Mesodermal cell (in vitro differentiated cells): ENCODE data around the gene MEP1A.
"Not testable (repeated sequence)": the region's sequence is repeated elsewhere in the genome, so short reads cannot be mapped to it uniquely, and the experiment has no call there.

Source experiments
- H3K27ac ChIP-seq: 2 replicates; pipeline ENCODE4 v1.7.0; 2013; ENCODE audit warnings: mild to moderate bottlenecking, low read depth, low read length, moderate library complexity; ENCODE audit not compliant: severe bottlenecking
- H3K36me3 ChIP-seq: 2 replicates; pipeline ENCODE4 v1.7.1; 2013; ENCODE audit warnings: mild to moderate bottlenecking, low read length, moderate library complexity; ENCODE audit not compliant: control insufficient read depth, insufficient read depth
- H3K4me1 ChIP-seq: one replicate; pipeline ENCODE4 v1.7.1; 2013; ENCODE audit warnings: mild to moderate bottlenecking, low read length; ENCODE audit not compliant: insufficient read depth, control insufficient read depth, poor library complexity, severe bottlenecking
- H3K4me3 ChIP-seq: 2 replicates; pipeline ENCODE4 v1.7.0; 2013; ENCODE audit warnings: low read length, control low read depth, mild to moderate bottlenecking; ENCODE audit not compliant: insufficient read depth, poor library complexity, severe bottlenecking; ENCODE audit errors: extremely low read depth
- H3K9me3 ChIP-seq: 2 replicates; pipeline ENCODE4 v1.7.1; 2013; ENCODE audit warnings: mild to moderate bottlenecking, low read length, moderate library complexity; ENCODE audit not compliant: control insufficient read depth
- WGBS, 2 experiments: methylation state at CpG; one replicate each; pipeline ENCODE4 v1.1.5; 2013; ENCODE audit warnings: missing lambda C conversion rate in 2 of 2; ENCODE audit not compliant: insufficient coverage in 2 of 2; 5-methylcytosine and 5-hydroxymethylcytosine counted together

Gene MEP1A

GRCh38 chr6:46756469-46757213, 36.5 kb upstream of the MEP1A start:
- no peak overlapping the region for H3K27ac ChIP-seq
- no peak overlapping the region for H3K4me3 ChIP-seq
- H3K9me3 ChIP-seq: no peaks in the 10 kb centered on the region
- peaks cover 6% of the 10 kb centered on the region for H3K4me1 ChIP-seq
- 70 to 71% methylated on average over 3 to 4 of the region's 7 CpGs for WGBS, 2 experiments
- no peaks in the 10 kb centered on the region for H3K36me3 ChIP-seq

- WGBS, 2 experiments: 87 to 95% methylated on average over 2 of the region's 2 CpGs
- no peaks in the 10 kb centered on the region for H3K36me3 ChIP-seq
- no peak overlapping the region for H3K4me3 ChIP-seq
- H3K27ac ChIP-seq: no peak overlapping the region
- no peaks in the 10 kb centered on the region for H3K9me3 ChIP-seq
- H3K4me1 ChIP-seq: peaks cover 6% of the 10 kb centered on the region
Measured at GRCh38 chr6:46757214-46757596, 36.0 kb upstream of the MEP1A start.

GRCh38 chr6:46758960-46759753, 34.0 kb upstream of the MEP1A start:
- 100% methylated on average over 1 of the region's 4 CpGs; no CpG with 5 or more reads in 1 of the 2 experiments for WGBS, 2 experiments
- H3K4me3 ChIP-seq: no peak overlapping the region
- peaks cover 6% of the 10 kb centered on the region for H3K4me1 ChIP-seq

GRCh38 chr6:46760925-46761324, 32.3 kb upstream of the MEP1A start:
- Histone ChIP-seq H3K9me3 (no peaks in the 10 kb centered on the region), H3K36me3 (no peaks in the 10 kb centered on the region), H3K4me3 (no peak overlapping the region), H3K27ac (no peak overlapping the region), H3K4me1 (peaks cover 6% of the 10 kb centered on the region)
- 86 to 100% methylated on average over 1 to 3 of the region's 3 CpGs for WGBS, 2 experiments

More at GRCh38 chr6:46758960-46759753, 34.0 kb upstream of the MEP1A start:
- Histone ChIP-seq H3K36me3 (no peaks in the 10 kb centered on the region), H3K27ac (no peak overlapping the region), H3K9me3 (no peaks in the 10 kb centered on the region)

- Histone ChIP-seq H3K9me3 (no peaks in the 10 kb centered on the region), H3K36me3 (no peaks in the 10 kb centered on the region), H3K4me3 (no peak overlapping the region), H3K4me1 (no peaks in the 10 kb centered on the region), H3K27ac (no peak overlapping the region)
- 83% methylated on average over 1 of the region's 2 CpGs; no CpG with 5 or more reads in 1 of the 2 experiments for WGBS, 2 experiments
Measured at GRCh38 chr6:46763466-46763865, 29.7 kb upstream of the MEP1A start.

- not testable (repeated sequence) for H3K36me3 ChIP-seq, H3K4me1 ChIP-seq, H3K9me3 ChIP-seq, H3K27ac ChIP-seq, H3K4me3 ChIP-seq
- WGBS, 2 experiments: 90 to 98% methylated on average over 7 of the region's 10 CpGs
Measured at GRCh38 chr6:46764280-46764679, 28.9 kb upstream of the MEP1A start.

GRCh38 chr6:46764961-46765360, 28.2 kb upstream of the MEP1A start:
- WGBS, 2 experiments: 96 to 100% methylated on average over 4 to 5 of the region's 5 CpGs
- Histone ChIP-seq H3K9me3 (no peaks in the 10 kb centered on the region), H3K36me3 (no peaks in the 10 kb centered on the region), H3K4me3 (no peak overlapping the region), H3K4me1 (no peaks in the 10 kb centered on the region), H3K27ac (no peak overlapping the region)

GRCh38 chr6:46772016-46772415, 21.2 kb upstream of the MEP1A start:
- Histone ChIP-seq H3K27ac (no peak overlapping the region), H3K4me3 (no peak overlapping the region), H3K36me3 (no peaks in the 10 kb centered on the region), H3K4me1 (no peaks in the 10 kb centered on the region), H3K9me3 (no peaks in the 10 kb centered on the region)
- WGBS, 2 experiments: no CpG with 5 or more reads among the region's 1 CpG

- Histone ChIP-seq H3K4me3 (no peak overlapping the region), H3K9me3 (no peaks in the 10 kb centered on the region), H3K27ac (no peak overlapping the region), H3K4me1 (no peaks in the 10 kb centered on the region), H3K36me3 (no peaks in the 10 kb centered on the region)
- WGBS, 2 experiments: 73 to 91% methylated on average over 1 to 2 of the region's 2 CpGs
Measured at GRCh38 chr6:46772762-46773161, 20.4 kb upstream of the MEP1A start.

- no peaks in the 10 kb centered on the region for H3K9me3 ChIP-seq
Measured at GRCh38 chr6:46773201-46773855, 19.9 kb upstream of the MEP1A start.

More at GRCh38 chr6:46773201-46773855, 19.9 kb upstream of the MEP1A start:
- WGBS, 2 experiments: 80% methylated on average over 1 of the region's 1 CpG; no CpG with 5 or more reads in 1 of the 2 experiments
- no peaks in the 10 kb centered on the region for H3K4me1 ChIP-seq
- H3K27ac ChIP-seq: no peak overlapping the region
- no peak overlapping the region for H3K4me3 ChIP-seq
- H3K36me3 ChIP-seq: no peaks in the 10 kb centered on the region
